Measurements from ENCODE around the gene ZNF207. TPM values are rescaled to one million over a fixed set of nuclear protein-coding genes. Genes with fewer than 3 reads are reported as not detected.
"Not testable (repeated sequence)": the region's sequence is repeated elsewhere in the genome, so short reads cannot be mapped to it uniquely, and the experiment has no call there.

ZNF207 gene
- total and polyA plus RNA-seq, 8 donors, result 46.8 to 800 (median 118) TPM

DNA sequence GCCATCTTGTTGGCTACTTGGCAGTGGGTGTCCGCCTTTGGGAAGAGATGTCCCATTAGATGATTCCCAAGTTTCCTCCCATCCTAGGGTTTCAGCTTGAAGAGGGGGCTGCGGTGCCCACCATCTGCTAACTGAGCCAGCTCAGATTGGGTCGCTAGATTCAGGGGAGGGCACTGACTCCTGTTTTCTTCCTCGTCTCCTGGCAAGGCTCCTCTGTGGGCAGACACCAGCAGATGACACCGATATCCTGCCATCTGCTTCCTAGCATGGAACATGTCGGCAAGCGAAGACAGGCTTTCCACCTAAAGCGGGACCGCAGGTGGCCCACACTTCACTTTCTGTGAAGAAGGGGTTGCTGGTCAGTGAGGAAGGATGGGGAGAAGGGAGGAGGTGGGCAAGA is 35.3 kb upstream of the ZNF207 start:
- 85 to 94% (median 89%) methylated on average over 8 to 9 of the region's 9 CpGs for WGBS, 5 donors
- DNase-seq, result no peak

DNA sequence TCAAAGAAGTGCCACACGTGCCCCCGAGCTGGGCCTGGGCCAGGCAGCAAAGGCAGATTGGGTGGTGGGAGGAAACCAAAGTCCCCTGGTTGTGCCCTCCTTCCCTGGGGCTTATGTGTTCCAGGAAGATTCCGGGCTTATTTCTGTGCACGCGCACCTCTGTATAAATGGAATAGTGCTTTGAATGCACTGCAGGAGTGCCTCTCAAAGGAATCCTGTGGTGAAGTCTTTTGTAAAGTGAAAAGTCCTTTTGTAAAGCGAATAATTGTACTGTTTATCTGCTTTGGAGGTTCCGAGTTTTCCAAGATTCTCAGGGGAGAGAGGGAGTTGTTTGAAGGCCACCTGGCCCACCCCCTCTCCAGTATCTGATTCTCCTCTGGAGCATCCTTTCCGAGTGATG is 34.8 kb upstream of the ZNF207 start:
- WGBS, 5 donors, result 82 to 88% (median 86%) methylated on average over 8 of the region's 8 CpGs
- Histone ChIP-seq H3K36me3 (no peaks in the 10 kb centered on the region), H3K9me3 (no peaks in the 10 kb centered on the region), H3K27ac (no peak overlapping the region), H3K27me3 (no peaks in the 10 kb centered on the region), H3K4me1 (peaks cover 0 to 9% (median 3%) of the 10 kb centered on the region in 4 donors), H3K4me3 (no peak overlapping the region)
- TF ChIP-seq POLR2AphosphoS5 (IDR thresholded peaks at IDR 0.05) (no peak), EP300 (IDR thresholded peaks at IDR 0.05) (no peak)
- TF ChIP-seq, protein P1, sequence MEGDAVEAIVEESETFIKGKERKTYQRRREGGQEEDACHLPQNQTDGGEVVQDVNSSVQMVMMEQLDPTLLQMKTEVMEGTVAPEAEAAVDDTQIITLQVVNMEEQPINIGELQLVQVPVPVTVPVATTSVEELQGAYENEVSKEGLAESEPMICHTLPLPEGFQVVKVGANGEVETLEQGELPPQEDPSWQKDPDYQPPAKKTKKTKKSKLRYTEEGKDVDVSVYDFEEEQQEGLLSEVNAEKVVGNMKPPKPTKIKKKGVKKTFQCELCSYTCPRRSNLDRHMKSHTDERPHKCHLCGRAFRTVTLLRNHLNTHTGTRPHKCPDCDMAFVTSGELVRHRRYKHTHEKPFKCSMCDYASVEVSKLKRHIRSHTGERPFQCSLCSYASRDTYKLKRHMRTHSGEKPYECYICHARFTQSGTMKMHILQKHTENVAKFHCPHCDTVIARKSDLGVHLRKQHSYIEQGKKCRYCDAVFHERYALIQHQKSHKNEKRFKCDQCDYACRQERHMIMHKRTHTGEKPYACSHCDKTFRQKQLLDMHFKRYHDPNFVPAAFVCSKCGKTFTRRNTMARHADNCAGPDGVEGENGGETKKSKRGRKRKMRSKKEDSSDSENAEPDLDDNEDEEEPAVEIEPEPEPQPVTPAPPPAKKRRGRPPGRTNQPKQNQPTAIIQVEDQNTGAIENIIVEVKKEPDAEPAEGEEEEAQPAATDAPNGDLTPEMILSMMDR (IDR thresholded peaks at IDR 0.05), result no peak
- intact Hi-C loops (cut with DNase I; ENCODE audit: low total_unique reads), result loop anchor here (5.0 kb wide), 1 partner anchor 63 kb away; no protein-coding TSS in a partner anchor
- no peak for DNase-seq

More for the DNA sequence above, 35.3 kb upstream of the ZNF207 start:
- no peaks in the 10 kb centered on the region for H3K9me3 ChIP-seq
- intact Hi-C loops (cut with DNase I; ENCODE audit: low total_unique reads), result loop anchor here (5.0 kb wide), 1 partner anchor 62 kb away; no protein-coding TSS in a partner anchor
- no peaks in the 10 kb centered on the region for H3K27me3 ChIP-seq
- peaks cover 0 to 9% (median 3%) of the 10 kb centered on the region in 4 donors for H3K4me1 ChIP-seq
- H3K4me3 ChIP-seq, result no peak overlapping the region
- H3K27ac ChIP-seq, result no peak overlapping the region
- H3K36me3 ChIP-seq, result no peaks in the 10 kb centered on the region
- no peak for TF ChIP-seq POLR2A (IDR thresholded peaks at IDR 0.05)
- TF ChIP-seq EP300 (IDR thresholded peaks at IDR 0.05), result no peak
- TF ChIP-seq, protein P1 (IDR thresholded peaks at IDR 0.05), result no peak
- no peak for TF ChIP-seq POLR2AphosphoS5 (IDR thresholded peaks at IDR 0.05)

DNA sequence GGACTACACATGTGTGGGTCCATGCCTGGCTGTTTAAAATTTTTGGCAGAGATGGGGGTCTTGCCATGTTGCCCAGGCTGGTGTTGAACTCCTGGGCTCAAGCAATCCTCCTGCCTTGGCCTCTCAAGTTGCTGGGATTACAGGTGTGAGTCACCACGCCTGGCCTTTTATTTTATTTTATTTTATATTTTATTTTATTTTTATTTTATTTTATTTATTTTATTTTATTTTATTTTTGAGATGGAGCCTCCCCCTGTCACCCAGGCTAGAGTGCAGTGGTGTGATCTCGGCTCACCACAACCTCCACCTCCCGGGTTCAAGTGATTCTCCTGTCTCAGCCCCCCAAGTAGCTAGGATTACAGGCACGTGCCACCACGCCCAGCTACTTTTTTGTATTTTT is 33.3 kb upstream of the ZNF207 start:
- not testable (repeated sequence) for H3K4me3 ChIP-seq, H3K9me3 ChIP-seq, H3K4me1 ChIP-seq, H3K27ac ChIP-seq, H3K36me3 ChIP-seq, H3K27me3 ChIP-seq, DNase-seq
- 91 to 98% (median 94%) methylated on average over 5 of the region's 5 CpGs for WGBS, 5 donors
- intact Hi-C loops (cut with DNase I; ENCODE audit: low total_unique reads), result loop anchor here (5.0 kb wide), 1 partner anchor 64 kb away; no protein-coding TSS in a partner anchor

DNA sequence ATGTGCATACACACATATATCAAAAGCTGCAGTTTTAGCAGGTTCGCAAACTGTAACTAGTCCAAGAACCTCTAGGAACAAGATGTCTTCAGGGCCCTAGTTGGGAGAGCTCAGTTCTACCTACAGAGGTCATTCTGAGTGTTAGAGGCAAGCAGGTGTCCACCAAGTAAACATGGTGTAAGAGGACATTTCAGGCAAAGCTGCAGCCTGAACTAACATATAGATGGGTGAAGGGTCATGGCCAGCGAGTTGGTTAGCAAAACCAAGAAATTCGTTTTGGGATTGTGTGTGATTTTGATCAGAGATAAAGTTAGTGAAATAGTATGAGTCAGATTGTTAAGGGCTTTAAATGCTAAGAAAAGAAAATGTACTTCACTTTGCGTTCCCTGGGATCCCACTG is 32.6 kb upstream of the ZNF207 start:
- DNase-seq, result no peak
- H3K4me1 ChIP-seq, result no peaks in the 10 kb centered on the region
- H3K27me3 ChIP-seq, result no peaks in the 10 kb centered on the region
- no peaks in the 10 kb centered on the region for H3K36me3 ChIP-seq
- 65 to 74% (median 70%) methylated on average over 4 of the region's 4 CpGs for WGBS, 5 donors
- intact Hi-C loops (cut with DNase I; ENCODE audit: low total_unique reads), result loop anchor here (5.0 kb wide), 1 partner anchor 65 kb away; no protein-coding TSS in a partner anchor
- no peak overlapping the region for H3K4me3 ChIP-seq
- H3K27ac ChIP-seq, result no peak overlapping the region
- no peaks in the 10 kb centered on the region for H3K9me3 ChIP-seq
- TF ChIP-seq POLR2A (IDR thresholded peaks at IDR 0.05), result no peak
- TF ChIP-seq, protein P1 (IDR thresholded peaks at IDR 0.05), result no peak
- TF ChIP-seq POLR2AphosphoS5 (IDR thresholded peaks at IDR 0.05), result no peak
- no peak for TF ChIP-seq EP300 (IDR thresholded peaks at IDR 0.05)

DNA sequence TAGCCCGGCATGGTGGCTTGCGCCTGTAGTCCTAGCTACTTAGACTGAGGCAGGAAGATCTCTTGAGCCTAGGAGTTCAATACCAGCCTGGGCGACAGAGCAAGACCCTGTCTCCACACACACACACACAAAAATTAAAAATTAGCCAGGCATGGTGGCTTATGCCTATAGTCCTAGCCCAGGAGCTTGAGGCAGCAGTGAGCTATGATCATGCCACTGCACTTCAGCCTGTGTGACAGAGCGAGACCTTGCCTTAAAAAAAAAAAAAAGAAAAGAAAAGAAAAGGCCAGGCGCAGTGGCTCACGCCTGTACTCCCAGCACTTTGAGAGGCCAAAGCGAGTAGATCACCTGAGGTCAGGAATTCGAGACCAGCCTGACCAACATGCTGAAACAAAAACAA is 31.9 kb upstream of the ZNF207 start:
- TF ChIP-seq EP300 (IDR thresholded peaks at IDR 0.05) (no peak), POLR2AphosphoS5 (IDR thresholded peaks at IDR 0.05) (no peak), POLR2A (IDR thresholded peaks at IDR 0.05) (no peak)
- TF ChIP-seq, protein P1 (IDR thresholded peaks at IDR 0.05), result no peak
- Histone ChIP-seq H3K4me3 (no peak overlapping the region), H3K36me3 (no peaks in the 10 kb centered on the region), H3K4me1 (no peaks in the 10 kb centered on the region), H3K27me3 (no peaks in the 10 kb centered on the region), H3K27ac (no peak overlapping the region), H3K9me3 (no peaks in the 10 kb centered on the region)
- intact Hi-C loops (cut with DNase I; ENCODE audit: low total_unique reads), result loop anchor here (5.0 kb wide), 1 partner anchor 66 kb away; no protein-coding TSS in a partner anchor
- WGBS, 5 donors, result 86 to 96% (median 95%) methylated on average over 4 to 8 of the region's 8 CpGs
- DNase-seq, result no peak

Measured in stomach (tissue), 9 donors.